ENCODE data around the gene TNFRSF1A. TPM values are rescaled to one million over a fixed set of nuclear protein-coding genes. Genes with fewer than 3 reads are reported as not detected.

TNFRSF1A gene
- polyA plus RNA-seq, 1 donor from 2014 or later, result 4.5 TPM

DNA sequence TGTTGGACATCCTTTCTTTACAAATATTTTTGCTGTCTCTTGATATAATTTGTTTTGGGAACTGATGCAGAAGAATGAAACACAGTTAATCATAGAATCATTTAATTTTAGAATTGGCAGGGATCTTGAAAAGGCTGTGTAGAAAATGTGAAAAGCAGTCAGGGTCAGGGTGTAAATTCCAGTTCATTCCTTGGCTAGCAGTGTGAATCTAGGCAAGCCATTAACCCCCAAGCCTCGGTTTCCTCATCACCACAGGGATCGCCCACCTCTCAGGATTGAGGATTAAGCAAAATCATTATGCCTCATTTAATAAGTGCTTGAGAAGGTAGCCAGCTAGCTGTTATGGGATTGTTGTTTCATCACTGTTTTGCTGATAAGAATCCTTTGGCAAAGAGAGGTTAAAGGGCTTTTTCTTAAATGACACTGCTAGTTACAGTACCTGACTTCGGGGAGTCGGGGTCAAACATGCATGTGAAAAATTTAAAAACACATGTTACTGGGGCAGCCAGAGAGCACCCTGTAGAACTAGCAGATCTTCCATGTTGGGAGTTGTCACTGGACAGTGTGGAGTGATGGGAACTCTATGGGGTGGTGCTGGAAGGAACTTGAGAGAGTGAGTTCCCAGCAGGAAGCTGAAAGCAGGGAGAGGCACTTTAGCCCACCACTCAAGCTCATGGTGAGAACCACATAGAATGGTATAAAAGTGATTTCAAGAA is 10.7 kb downstream of the TNFRSF1A start:
- Histone ChIP-seq H3K27ac (ENCODE audit: low read length) (no peak overlapping the region), H3K36me3 (ENCODE audit: insufficient read depth, low read length) (no peaks in the 10 kb centered on the region), H3K27me3 (ENCODE audit: insufficient read depth, low read depth, low read length) (no peaks in the 10 kb centered on the region), H3K9me2 (ENCODE audit: insufficient read depth, low read length) (no peaks in the 10 kb centered on the region), H3K9me3 (ENCODE audit: low read length) (no peaks in the 10 kb centered on the region), H3K4me2 (ENCODE audit: low read length) (no peak overlapping the region), H4K20me1 (ENCODE audit: insufficient read depth) (no peaks in the 10 kb centered on the region), H3F3A (ENCODE audit: insufficient read depth, low read length, poor library complexity, severe bottlenecking) (no peaks in the 10 kb centered on the region), H3K4me3 (ENCODE audit: low read length) (no peak overlapping the region), H3K79me2 (replicated peaks; ENCODE audit: insufficient read depth, low read length) (no peaks in the 10 kb centered on the region), H2AFZ (ENCODE audit: low read depth, low read length) (no peak overlapping the region), H3K9ac (ENCODE audit: low read length) (no peak overlapping the region)
- TF ChIP-seq EP300 (conservative IDR thresholded peaks at IDR 0.05; ENCODE audit: poor library complexity, severe bottlenecking) (no peak), POLR2AphosphoS5 (IDR thresholded peaks at IDR 0.05) (no peak)

DNA sequence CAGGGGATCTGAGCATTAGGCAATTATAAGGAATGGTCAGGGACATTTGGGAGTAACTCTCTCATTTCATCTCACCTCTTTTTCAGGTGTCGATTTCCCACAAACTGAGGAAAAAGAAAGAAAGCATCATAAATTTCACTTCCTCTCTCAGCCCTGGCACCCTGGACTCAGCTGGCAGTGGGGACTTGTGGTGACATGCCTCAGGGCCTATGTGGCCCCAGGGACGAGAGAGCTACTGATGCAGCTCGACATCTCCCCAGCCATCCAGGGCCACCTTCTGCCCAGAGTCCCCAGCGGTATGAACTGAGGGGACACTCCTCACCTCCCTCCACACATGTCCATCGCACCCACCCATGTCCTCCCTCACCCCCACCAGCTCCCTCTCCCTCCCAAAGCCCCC is 11.7 kb downstream of the TNFRSF1A start:
- H3K9me2 ChIP-seq (ENCODE audit: insufficient read depth, low read length), result no peaks in the 10 kb centered on the region
- H3K79me2 ChIP-seq (replicated peaks; ENCODE audit: insufficient read depth, low read length), result no peaks in the 10 kb centered on the region
- no peak overlapping the region for H3K4me2 ChIP-seq (ENCODE audit: low read length)
- H2AFZ ChIP-seq (ENCODE audit: low read depth, low read length), result no peak overlapping the region
- H3F3A ChIP-seq (ENCODE audit: insufficient read depth, low read length, poor library complexity, severe bottlenecking), result no peaks in the 10 kb centered on the region
- H3K9me3 ChIP-seq (ENCODE audit: low read length), result no peaks in the 10 kb centered on the region
- TF ChIP-seq, protein P1, sequence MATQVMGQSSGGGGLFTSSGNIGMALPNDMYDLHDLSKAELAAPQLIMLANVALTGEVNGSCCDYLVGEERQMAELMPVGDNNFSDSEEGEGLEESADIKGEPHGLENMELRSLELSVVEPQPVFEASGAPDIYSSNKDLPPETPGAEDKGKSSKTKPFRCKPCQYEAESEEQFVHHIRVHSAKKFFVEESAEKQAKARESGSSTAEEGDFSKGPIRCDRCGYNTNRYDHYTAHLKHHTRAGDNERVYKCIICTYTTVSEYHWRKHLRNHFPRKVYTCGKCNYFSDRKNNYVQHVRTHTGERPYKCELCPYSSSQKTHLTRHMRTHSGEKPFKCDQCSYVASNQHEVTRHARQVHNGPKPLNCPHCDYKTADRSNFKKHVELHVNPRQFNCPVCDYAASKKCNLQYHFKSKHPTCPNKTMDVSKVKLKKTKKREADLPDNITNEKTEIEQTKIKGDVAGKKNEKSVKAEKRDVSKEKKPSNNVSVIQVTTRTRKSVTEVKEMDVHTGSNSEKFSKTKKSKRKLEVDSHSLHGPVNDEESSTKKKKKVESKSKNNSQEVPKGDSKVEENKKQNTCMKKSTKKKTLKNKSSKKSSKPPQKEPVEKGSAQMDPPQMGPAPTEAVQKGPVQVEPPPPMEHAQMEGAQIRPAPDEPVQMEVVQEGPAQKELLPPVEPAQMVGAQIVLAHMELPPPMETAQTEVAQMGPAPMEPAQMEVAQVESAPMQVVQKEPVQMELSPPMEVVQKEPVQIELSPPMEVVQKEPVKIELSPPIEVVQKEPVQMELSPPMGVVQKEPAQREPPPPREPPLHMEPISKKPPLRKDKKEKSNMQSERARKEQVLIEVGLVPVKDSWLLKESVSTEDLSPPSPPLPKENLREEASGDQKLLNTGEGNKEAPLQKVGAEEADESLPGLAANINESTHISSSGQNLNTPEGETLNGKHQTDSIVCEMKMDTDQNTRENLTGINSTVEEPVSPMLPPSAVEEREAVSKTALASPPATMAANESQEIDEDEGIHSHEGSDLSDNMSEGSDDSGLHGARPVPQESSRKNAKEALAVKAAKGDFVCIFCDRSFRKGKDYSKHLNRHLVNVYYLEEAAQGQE (IDR thresholded peaks at IDR 0.05; ENCODE audit: borderline replicate concordance), result no peak
- TF ChIP-seq EZH2 (IDR thresholded peaks at IDR 0.05; ENCODE audit: borderline replicate concordance, insufficient read depth, low read length, poor library complexity, severe bottlenecking) (no peak), SMC3 (conservative IDR thresholded peaks at IDR 0.05; ENCODE audit: poor library complexity) (no peak), POLR2AphosphoS5 (IDR thresholded peaks at IDR 0.05) (no peak), MXI1 (conservative IDR thresholded peaks at IDR 0.05; ENCODE audit: poor library complexity, severe bottlenecking) (no peak), EP300 (conservative IDR thresholded peaks at IDR 0.05; ENCODE audit: poor library complexity, severe bottlenecking) (no peak), TAF1 (IDR thresholded peaks at IDR 0.05; ENCODE audit: low read depth) (no peak), RAD21 (conservative IDR thresholded peaks at IDR 0.05) (no peak)
- TF ChIP-seq, protein P2, sequence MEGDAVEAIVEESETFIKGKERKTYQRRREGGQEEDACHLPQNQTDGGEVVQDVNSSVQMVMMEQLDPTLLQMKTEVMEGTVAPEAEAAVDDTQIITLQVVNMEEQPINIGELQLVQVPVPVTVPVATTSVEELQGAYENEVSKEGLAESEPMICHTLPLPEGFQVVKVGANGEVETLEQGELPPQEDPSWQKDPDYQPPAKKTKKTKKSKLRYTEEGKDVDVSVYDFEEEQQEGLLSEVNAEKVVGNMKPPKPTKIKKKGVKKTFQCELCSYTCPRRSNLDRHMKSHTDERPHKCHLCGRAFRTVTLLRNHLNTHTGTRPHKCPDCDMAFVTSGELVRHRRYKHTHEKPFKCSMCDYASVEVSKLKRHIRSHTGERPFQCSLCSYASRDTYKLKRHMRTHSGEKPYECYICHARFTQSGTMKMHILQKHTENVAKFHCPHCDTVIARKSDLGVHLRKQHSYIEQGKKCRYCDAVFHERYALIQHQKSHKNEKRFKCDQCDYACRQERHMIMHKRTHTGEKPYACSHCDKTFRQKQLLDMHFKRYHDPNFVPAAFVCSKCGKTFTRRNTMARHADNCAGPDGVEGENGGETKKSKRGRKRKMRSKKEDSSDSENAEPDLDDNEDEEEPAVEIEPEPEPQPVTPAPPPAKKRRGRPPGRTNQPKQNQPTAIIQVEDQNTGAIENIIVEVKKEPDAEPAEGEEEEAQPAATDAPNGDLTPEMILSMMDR (IDR thresholded peaks at IDR 0.05; ENCODE audit: poor library complexity, severe bottlenecking), result no peak
- no peak overlapping the region for H3K4me3 ChIP-seq (ENCODE audit: low read length)
- H3K9ac ChIP-seq (ENCODE audit: low read length), result no peak overlapping the region
- H3K27ac ChIP-seq (ENCODE audit: low read length), result no peak overlapping the region
- H4K20me1 ChIP-seq (ENCODE audit: insufficient read depth), result no peaks in the 10 kb centered on the region
- no peaks in the 10 kb centered on the region for H3K27me3 ChIP-seq (ENCODE audit: insufficient read depth, low read depth, low read length)
- no peaks in the 10 kb centered on the region for H3K36me3 ChIP-seq (ENCODE audit: insufficient read depth, low read length)
